K562 (cell line): ENCODE data around the gene NT5DC4. TPM values are rescaled to one million over a fixed set of nuclear protein-coding genes. Genes with fewer than 3 reads are reported as not detected.

Experiments used
- ARID2 ChIP-seq: fragments of 450-650 bp; IDR thresholded peaks from 2 replicates; pipeline ENCODE4 v1.6.1; 2017; ENCODE audit warnings: antibody characterized with exemption, mild to moderate bottlenecking
- CREB1 ChIP-seq, 2 experiments: sonication (generic) in 1 of 2; formaldehyde crosslinking in 1 of 2; IDR thresholded peaks; 2 replicates each; pipeline versions ENCODE4 v1.6.1 to v1.8.0; 2012 to 2022; ENCODE audit warnings: inconsistent platforms in 1 of 2, mild to moderate bottlenecking in 1 of 2, missing genetic modification reagents in 1 of 2, moderate library complexity in 1 of 2
- EP300 ChIP-seq: IDR thresholded peaks from 2 replicates; pipeline ENCODE4 v1.6.1; 2012; ENCODE audit warnings: low read length, improper control_type of control experiment
- KDM1A ChIP-seq, 2 experiments: fragments of 450-650 bp; IDR thresholded peaks; 2 replicates each; pipeline ENCODE4 v1.6.1; 2016; ENCODE audit warnings: mild to moderate bottlenecking in 2 of 2
- KHSRP ChIP-seq: fragments of 450-650 bp; IDR thresholded peaks from 2 replicates; pipeline ENCODE4 v1.6.1; 2017
- KLF6 ChIP-seq: fragments of 250-450 bp; sonication (Bioruptor Pico); IDR thresholded peaks from 2 replicates; pipeline ENCODE4 v1.4.0; 2020; ENCODE audit warnings: mild to moderate bottlenecking, moderate library complexity, borderline replicate concordance
- LEF1 ChIP-seq: fragments of 450-650 bp; IDR thresholded peaks from 2 replicates; pipeline ENCODE4 v1.6.1; 2016; ENCODE audit warnings: mild to moderate bottlenecking
- MAFG ChIP-seq: fragments of 450-650 bp; conservative IDR thresholded peaks from 2 replicates; pipeline ENCODE4 v1.6.1; 2016; ENCODE audit warnings: missing genetic modification characterization, missing compliant biosample characterization
- MBD2 ChIP-seq: sonication (generic); IDR thresholded peaks from 2 replicates; pipeline ENCODE4 v1.6.1; 2016; ENCODE audit warnings: low read depth, borderline replicate concordance
- MCM3 ChIP-seq: fragments of 450-650 bp; IDR thresholded peaks from 2 replicates; pipeline ENCODE4 v1.6.1; 2016
- MTF1 ChIP-seq: fragments of 250-450 bp; sonication (Bioruptor Pico); IDR thresholded peaks from 2 replicates; pipeline ENCODE4 v1.9.0; 2021; ENCODE audit warnings: moderate library complexity, mild to moderate bottlenecking, inconsistent platforms, borderline replicate concordance
- NCOA6 ChIP-seq: fragments of 450-650 bp; IDR thresholded peaks from 2 replicates; pipeline ENCODE4 v1.6.1; 2017; ENCODE audit warnings: mild to moderate bottlenecking
- NCOR1 ChIP-seq: fragments of 450-650 bp; IDR thresholded peaks from 2 replicates; pipeline ENCODE4 v1.6.1; 2016; ENCODE audit warnings: mild to moderate bottlenecking, moderate library complexity
- NFIX ChIP-seq: fragments of 250-450 bp; sonication (Bioruptor Pico); IDR thresholded peaks from 2 replicates; pipeline ENCODE4 v1.4.0; 2020; ENCODE audit warnings: low read depth, mild to moderate bottlenecking, moderate library complexity
- PHF21A ChIP-seq: fragments of 450-650 bp; IDR thresholded peaks from 2 replicates; pipeline ENCODE4 v1.6.1; 2017; ENCODE audit warnings: low read depth, borderline replicate concordance
- RB1 ChIP-seq: fragments of 450-650 bp; IDR thresholded peaks from 2 replicates; pipeline ENCODE4 v1.6.1; 2017; ENCODE audit warnings: low read depth, mild to moderate bottlenecking
- SMAD3 ChIP-seq: fragments of 450-650 bp; formaldehyde crosslinking; conservative IDR thresholded peaks from 2 replicates; pipeline ENCODE4 v1.4.0; 2020; ENCODE audit warnings: mild to moderate bottlenecking
- SMARCA4 ChIP-seq: fragments of 450-650 bp; IDR thresholded peaks from 2 replicates; pipeline ENCODE4 v1.6.1; 2016
- SP1 ChIP-seq: sonication (generic); formaldehyde crosslinking; IDR thresholded peaks from 2 replicates; pipeline ENCODE4 v1.8.1; 2022; ENCODE audit warnings: mild to moderate bottlenecking, missing genetic modification reagents
- SRF ChIP-seq, 2 experiments: fragments of 250-450, 450-650 bp in 1 of 2; sonication (Bioruptor Pico) in 1 of 2; sonication (generic) in 1 of 2; formaldehyde crosslinking; IDR thresholded peaks; 2 replicates each; pipeline versions ENCODE4 v1.5.0 to v1.5.1; 2020 to 2022; ENCODE audit warnings: mild to moderate bottlenecking in 1 of 2, missing genetic modification reagents in 1 of 2
- TRIM24 ChIP-seq, 2 experiments: fragments of 450-650 bp; IDR thresholded peaks; 2 replicates each; pipeline ENCODE4 v1.6.1; 2016
- ZKSCAN1 ChIP-seq: fragments of 150-350 bp; IDR thresholded peaks from 2 replicates; pipeline ENCODE4 v1.6.1; 2016; ENCODE audit warnings: low read depth, low read length
- ZKSCAN8 ChIP-seq: fragments of 200-800 bp; sonication (Bioruptor generic); IDR thresholded peaks from 2 replicates; pipeline ENCODE4 v1.6.1; 2016; ENCODE audit warnings: missing genetic modification characterization, missing compliant biosample characterization
- ZNF324 ChIP-seq: fragments of 250-450 bp; sonication (Bioruptor Pico); IDR thresholded peaks from 2 replicates; pipeline ENCODE4 v1.4.0; 2020; ENCODE audit warnings: mild to moderate bottlenecking
- ZNF707 ChIP-seq: fragments of 250-450 bp; sonication (Bioruptor Pico); conservative IDR thresholded peaks from 2 replicates; pipeline ENCODE4 v1.8.0; 2022; ENCODE audit warnings: inconsistent platforms, mild to moderate bottlenecking, moderate library complexity
- ZNF77 ChIP-seq: fragments of 250-450 bp; sonication (Bioruptor Pico); IDR thresholded peaks from 2 replicates; pipeline ENCODE4 v1.5.0; 2020
- polyA plus RNA-seq, 8 experiments: library from polyadenylated mRNA; depleted of rRNA in 4 of 8; stranded (reverse) in 5 of 8; unstranded in 3 of 8; fragments of >200 nt; fragmentation: Nextera tagmentation in 2 of 8; fragmentation: Illumina TruSeq in 1 of 8; extraction: Ambion mirVana in 2 of 8; extraction: Trizol in 1 of 8; gene quantifications; 2 replicates each; pipeline versions ENCODE4 v1.2.1 to v1.2.3, GENCODE V29; 2011 to 2014; ENCODE audit warnings: inconsistent platforms in 1 of 8, missing spikeins in 1 of 8
- total RNA-seq, 7 experiments: library from RNA; depleted of rRNA in 6 of 7; stranded (reverse); fragments of >200 nt in 6 of 7; fragmentation: Illumina TruSeq in 2 of 7; extraction: Trizol in 2 of 7; gene quantifications; 2 replicates each; pipeline versions ENCODE4 v1.2.1 to v1.2.3, GENCODE V29; 2011 to 2021; ENCODE audit warnings: low replicate concordance in 1 of 7
- TF ChIP-seq, protein P1 (sequence below): fragments of 450-650 bp; IDR thresholded peaks from 2 replicates; pipeline ENCODE4 v1.6.1; 2016
- TF ChIP-seq, protein P2 (sequence below): fragments of 250-450 bp; sonication (Bioruptor Pico); IDR thresholded peaks from 2 replicates; pipeline ENCODE4 v1.4.0; 2020; ENCODE audit warnings: borderline replicate concordance
- TF ChIP-seq, protein P3 (sequence below): sonication (generic); formaldehyde crosslinking; IDR thresholded peaks from 2 replicates; pipeline ENCODE4 v1.8.0; 2022; ENCODE audit warnings: mild to moderate bottlenecking, missing genetic modification reagents
- TF ChIP-seq, protein P4 (sequence below): fragments of 450-650 bp; formaldehyde crosslinking; IDR thresholded peaks from 2 replicates; pipeline ENCODE4 v1.4.0; 2022; ENCODE audit warnings: mild to moderate bottlenecking, moderate library complexity

The NT5DC4 gene
- total and polyA plus RNA-seq, 9 of the 15 experiments (the other 6 are each of a cell fraction or from before 2014, with no cell fraction given), result 0.44 to 6.9 (median 2.5) TPM

DNA sequence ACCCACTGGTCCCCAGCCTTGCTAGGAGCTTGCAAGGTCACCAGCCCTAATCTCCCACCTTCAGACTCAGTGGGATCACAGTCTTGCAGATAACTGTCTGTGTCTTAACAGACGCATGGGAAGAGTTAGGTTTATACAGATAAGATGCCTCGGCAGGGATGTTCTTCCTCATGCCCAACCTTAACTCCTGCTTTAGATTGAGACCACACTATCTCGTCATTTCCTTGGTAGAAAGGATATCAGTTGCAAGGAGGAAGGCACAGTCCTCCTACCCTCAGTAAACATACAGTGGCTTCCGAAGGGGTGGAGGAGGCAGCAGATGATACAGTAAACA lies 7.2 kb downstream of the NT5DC4 start (continued):
- TF ChIP-seq KHSRP, result no peak
- TF ChIP-seq ZNF77, result no peak
- TF ChIP-seq KDM1A (IDR thresholded peaks at IDR 0.05), result peak; percentile 67 to 77
- TF ChIP-seq ZNF707 (CRISPR knock-in tag), result no peak
- TF ChIP-seq ZKSCAN1, result no peak
- TF ChIP-seq ZNF324, result no peak
- TF ChIP-seq PHF21A, result no peak
- TF ChIP-seq LEF1, result no peak
- no peak for TF ChIP-seq NCOA6
- TF ChIP-seq TRIM24 (IDR thresholded peaks at IDR 0.05), result peak; percentile 56 to 57; a peak in 2 of 4 replicates
- no peak for TF ChIP-seq ZKSCAN8 (CRISPR knock-in tag)
- no peak for TF ChIP-seq MAFG
- no peak for TF ChIP-seq RB1
- no peak for TF ChIP-seq NFIX
- TF ChIP-seq, protein P1, sequence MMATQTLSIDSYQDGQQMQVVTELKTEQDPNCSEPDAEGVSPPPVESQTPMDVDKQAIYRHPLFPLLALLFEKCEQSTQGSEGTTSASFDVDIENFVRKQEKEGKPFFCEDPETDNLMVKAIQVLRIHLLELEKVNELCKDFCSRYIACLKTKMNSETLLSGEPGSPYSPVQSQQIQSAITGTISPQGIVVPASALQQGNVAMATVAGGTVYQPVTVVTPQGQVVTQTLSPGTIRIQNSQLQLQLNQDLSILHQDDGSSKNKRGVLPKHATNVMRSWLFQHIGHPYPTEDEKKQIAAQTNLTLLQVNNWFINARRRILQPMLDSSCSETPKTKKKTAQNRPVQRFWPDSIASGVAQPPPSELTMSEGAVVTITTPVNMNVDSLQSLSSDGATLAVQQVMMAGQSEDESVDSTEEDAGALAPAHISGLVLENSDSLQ, result no peak
- peak; percentile 71 for TF ChIP-seq SMARCA4
- TF ChIP-seq EP300, result peak; percentile 89; the same call in 1 of the 2 replicates
- no peak for TF ChIP-seq SRF (CRISPR knock-in tag; IDR thresholded peaks at IDR 0.05)
- no peak for TF ChIP-seq MCM3
- TF ChIP-seq MTF1, result no peak
- TF ChIP-seq MBD2, result no peak
- TF ChIP-seq, protein P2, sequence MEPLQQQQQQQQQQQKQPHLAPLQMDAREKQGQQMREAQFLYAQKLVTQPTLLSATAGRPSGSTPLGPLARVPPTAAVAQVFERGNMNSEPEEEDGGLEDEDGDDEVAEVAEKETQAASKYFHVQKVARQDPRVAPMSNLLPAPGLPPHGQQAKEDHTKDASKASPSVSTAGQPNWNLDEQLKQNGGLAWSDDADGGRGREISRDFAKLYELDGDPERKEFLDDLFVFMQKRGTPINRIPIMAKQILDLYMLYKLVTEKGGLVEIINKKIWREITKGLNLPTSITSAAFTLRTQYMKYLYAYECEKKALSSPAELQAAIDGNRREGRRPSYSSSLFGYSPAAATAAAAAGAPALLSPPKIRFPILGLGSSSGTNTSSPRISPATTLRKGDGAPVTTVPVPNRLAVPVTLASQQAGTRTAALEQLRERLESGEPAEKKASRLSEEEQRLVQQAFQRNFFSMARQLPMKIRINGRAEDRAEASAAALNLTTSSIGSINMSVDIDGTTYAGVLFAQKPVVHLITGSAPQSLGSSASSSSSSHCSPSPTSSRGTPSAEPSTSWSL (CRISPR knock-in tag), result no peak
- TF ChIP-seq, protein P3, sequence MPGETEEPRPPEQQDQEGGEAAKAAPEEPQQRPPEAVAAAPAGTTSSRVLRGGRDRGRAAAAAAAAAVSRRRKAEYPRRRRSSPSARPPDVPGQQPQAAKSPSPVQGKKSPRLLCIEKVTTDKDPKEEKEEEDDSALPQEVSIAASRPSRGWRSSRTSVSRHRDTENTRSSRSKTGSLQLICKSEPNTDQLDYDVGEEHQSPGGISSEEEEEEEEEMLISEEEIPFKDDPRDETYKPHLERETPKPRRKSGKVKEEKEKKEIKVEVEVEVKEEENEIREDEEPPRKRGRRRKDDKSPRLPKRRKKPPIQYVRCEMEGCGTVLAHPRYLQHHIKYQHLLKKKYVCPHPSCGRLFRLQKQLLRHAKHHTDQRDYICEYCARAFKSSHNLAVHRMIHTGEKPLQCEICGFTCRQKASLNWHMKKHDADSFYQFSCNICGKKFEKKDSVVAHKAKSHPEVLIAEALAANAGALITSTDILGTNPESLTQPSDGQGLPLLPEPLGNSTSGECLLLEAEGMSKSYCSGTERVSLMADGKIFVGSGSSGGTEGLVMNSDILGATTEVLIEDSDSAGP, result no peak
- no peak for TF ChIP-seq ARID2
- TF ChIP-seq CREB1 (IDR thresholded peaks at IDR 0.05), result peak; percentile 37; the same call in 1 of the 2 replicates
- no peak for TF ChIP-seq CREB1 (CRISPR knock-in tag; IDR thresholded peaks at IDR 0.05)
- TF ChIP-seq SP1 (CRISPR knock-in tag), result no peak
- no peak for TF ChIP-seq SMAD3 (CRISPR knock-in tag)
- TF ChIP-seq KLF6 (CRISPR knock-in tag), result no peak
- TF ChIP-seq, protein P4, sequence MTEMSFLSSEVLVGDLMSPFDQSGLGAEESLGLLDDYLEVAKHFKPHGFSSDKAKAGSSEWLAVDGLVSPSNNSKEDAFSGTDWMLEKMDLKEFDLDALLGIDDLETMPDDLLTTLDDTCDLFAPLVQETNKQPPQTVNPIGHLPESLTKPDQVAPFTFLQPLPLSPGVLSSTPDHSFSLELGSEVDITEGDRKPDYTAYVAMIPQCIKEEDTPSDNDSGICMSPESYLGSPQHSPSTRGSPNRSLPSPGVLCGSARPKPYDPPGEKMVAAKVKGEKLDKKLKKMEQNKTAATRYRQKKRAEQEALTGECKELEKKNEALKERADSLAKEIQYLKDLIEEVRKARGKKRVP (CRISPR knock-in tag), result no peak
- peak; percentile 87 for TF ChIP-seq NCOR1
